Stromal cell of bone marrow (primary cell): Measurements from ENCODE around the gene BIRC7.

Experiments used
- DNase-seq: peaks from one replicate; pipeline ENCODE4 v3.0.0-alpha.2; 2012; ENCODE audit warnings: low read depth

BIRC7 gene

DNA sequence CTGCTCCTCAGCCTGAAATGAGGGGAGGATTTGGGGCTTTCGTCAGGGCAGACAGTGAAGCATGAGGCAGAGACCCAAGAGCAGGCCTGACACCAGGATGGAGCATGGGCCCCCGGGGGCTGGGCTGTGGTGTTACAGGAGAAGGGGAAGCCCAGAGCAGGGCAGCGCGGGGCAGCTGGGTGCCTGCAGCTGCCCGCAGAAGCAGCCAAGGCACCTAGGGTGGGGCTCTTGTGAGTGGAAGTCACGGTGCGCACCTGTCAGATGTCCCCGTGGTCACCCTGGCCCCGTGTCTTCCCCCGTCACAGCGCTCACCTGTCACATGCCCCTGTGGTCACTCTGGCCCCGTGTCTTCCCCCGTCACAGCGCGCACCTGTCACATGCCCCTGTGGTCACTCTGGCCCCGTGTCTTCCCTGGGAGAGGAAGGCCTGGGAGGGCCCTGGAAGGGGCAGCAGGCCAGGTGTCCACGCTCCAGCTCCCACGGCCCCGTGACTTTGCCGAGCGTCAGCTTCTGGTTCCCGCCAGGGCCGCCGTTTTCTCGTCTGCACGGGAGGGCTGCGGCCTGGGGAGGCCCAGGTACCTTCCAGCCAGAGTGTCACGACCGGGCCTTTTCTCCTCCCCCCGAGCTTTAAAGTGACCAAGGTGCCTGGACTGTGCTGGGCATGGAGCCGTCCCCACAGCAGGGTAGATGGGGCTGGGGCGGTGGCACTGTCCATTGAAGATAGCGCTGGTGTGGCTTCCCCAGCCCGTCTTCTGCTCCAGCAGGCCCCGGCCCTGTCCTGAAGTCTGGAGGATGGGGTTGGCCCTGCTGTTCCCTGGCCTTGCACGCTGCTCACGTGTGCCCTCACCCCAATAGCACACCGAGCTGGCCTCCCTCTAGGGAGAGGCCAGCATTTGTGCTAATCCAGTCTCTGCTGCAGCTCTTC lies 46.3 kb downstream of the BIRC7 start:
- no peak for DNase-seq

DNA sequence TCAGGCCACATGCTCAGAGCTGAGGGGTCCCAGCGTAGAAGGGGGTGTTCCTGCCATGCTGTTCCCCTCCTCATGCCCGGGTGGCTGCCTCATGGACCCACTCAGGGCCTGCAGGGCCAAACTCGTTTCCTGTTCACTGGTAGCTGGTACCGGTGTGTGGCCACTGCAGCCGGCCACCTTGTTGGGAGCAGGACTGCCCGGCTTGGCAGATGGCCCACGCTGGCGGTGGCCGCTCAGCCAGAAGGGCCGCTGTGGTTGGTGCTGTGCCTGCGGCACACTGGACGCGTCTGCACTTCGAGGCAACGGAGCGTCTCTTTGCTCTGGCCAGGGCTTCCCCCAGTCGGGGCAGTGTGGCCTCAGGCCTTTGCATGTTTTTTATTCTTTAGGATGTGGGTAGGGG lies 47.2 kb downstream of the BIRC7 start:
- DNase-seq: no peak

DNA sequence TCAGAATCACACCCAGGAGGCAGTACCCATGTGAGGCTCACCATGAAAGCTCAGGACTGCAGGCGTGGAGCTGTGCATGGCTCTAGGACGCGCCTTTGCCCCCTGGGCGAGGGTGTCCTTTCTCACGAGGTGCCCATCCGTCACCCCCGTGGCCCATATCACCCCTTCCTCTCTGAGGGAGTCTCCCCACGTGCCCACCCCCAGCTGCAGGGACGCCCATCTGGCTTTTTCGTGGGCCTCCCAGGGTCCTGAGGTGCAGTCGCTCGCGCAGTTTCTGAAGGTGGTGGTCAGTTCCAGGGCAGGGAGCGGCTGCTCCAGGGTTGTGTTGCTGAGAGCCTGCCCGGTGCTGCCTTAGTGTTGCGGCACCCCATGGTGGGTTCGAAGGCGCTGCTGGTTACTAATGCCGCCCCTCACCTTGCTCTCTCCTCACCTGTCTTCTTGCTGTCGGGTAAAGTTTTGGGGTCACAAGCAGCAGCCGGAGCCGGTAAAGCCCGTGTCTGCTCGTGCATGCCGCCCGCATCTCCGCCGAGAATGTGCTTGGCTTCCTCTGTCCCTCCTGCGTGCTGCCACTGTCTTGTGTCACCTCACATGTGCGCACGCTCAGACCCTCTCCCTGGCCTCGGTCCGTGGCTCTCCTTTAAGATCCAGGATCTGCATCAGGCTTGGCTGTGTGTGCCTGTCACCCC lies 47.8 kb downstream of the BIRC7 start:
- no peak for DNase-seq

DNA sequence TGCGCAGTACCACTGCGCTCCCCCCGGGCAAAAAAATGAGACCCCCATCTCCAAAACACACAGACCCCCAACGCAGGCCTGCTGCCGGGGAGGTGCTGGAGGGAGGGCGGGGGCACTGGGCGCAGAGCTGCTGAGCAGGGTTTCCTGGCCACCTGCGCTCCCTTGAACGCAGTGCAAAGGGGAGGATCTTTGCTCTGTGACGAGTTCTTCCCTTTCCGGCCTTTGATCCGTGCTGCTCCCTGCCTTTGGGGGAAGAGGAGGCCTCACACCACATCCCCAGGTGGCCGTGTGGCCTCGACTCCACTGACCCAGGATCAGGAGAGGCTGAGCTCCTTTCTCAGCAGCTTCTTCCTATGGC lies 48.4 kb downstream of the BIRC7 start:
- DNase-seq: no peak

DNA sequence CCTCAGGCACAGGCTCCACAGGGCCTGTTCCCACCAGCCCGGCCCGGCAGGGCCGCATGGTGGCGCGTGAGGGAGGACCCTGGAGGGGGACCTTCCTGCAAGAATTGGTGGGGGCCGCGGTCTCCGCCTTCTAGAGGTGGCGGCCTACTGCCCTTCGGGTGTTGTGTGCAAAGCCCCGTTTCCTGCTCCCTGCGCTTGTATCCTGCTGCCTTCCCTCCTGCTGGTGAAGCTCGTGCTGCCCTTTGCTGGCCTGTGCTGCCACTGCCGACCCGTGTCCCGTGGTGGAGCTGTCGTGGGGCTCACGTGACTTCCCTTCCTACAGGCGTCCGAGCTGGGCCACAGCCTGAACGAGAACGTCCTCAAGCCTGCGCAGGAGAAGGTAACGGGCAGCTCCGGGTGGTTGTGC lies 48.8 kb downstream of the BIRC7 start:
- DNase-seq: no peak

DNA sequence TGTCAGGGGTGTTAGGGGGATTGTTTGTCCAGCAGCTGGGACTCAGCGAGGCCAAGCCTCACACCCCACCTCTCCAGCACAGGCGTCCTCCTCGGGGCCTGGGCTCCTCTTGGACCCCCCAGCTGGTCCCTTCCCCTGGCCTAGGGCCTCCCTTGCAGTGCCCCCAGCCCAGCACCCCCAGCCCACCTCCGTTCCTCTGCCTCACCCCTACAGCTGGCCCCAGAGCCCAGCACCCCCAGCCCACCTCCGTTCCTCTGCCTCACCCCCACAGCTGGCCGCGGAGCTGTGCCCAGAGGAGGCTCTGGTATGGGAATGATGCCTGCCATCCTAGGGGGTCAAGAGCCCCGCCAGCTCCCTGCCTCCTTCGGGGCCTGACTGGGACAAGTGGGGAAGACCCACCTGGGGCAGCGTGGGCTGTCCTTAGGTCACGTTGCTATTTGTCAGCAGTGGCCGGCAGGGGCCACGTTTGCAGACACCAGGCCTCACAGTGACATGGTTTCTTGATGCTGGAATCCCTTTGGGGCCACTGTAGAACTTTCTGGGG lies 49.3 kb downstream of the BIRC7 start:
- no peak for DNase-seq

DNA sequence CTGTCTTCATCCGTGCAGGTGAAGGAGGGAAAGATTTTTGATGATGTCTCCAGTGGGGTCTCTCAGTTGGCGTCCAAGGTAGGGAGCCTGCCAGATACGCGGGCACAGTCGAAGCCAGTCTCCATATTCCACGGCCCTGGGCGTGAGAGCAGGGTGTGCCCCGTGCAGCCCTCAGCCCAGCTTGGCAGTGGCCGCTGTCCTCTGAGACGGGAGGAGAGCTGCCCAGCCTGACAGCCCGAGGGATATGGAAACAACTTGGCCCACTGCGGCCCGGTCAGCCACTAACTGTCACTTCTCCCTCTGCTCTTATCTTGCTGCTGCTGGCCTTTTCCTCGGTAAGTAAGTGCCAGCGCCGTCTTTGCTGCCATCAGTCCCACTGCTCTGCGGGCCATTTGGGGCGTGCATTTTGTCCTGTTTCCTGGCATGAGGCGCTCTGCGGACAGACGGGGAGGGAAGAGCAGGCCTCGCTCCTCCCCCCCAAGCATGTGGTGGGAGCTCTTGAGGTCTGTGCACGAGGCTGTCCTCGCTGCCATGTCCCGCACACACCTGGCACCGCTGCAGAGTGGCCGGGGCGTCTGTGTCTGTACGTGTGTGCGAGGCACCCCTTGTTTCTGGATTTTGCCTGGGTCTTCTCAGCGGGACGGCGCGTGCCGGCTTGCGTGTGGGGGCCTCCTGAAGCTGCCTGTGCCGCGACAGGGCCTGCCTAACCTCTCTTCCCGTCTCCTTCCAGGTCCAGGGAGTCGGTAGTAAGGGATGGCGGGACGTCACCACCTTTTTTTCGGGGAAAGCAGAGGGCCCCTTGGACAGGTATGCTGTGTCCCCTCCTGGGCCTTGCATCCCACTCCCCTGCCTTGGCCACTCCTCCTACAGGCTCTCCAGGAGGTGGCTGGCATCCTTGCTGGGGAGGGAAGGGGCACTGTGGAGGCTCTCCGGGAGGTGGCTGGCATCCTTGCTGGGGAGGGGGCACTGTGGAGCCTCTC lies 50.2 kb downstream of the BIRC7 start:
- DNase-seq: no peak

- no peak for DNase-seq
Observed at GRCh38 chr20:63286781-63287696, 51.3 kb downstream of the BIRC7 start.

DNA sequence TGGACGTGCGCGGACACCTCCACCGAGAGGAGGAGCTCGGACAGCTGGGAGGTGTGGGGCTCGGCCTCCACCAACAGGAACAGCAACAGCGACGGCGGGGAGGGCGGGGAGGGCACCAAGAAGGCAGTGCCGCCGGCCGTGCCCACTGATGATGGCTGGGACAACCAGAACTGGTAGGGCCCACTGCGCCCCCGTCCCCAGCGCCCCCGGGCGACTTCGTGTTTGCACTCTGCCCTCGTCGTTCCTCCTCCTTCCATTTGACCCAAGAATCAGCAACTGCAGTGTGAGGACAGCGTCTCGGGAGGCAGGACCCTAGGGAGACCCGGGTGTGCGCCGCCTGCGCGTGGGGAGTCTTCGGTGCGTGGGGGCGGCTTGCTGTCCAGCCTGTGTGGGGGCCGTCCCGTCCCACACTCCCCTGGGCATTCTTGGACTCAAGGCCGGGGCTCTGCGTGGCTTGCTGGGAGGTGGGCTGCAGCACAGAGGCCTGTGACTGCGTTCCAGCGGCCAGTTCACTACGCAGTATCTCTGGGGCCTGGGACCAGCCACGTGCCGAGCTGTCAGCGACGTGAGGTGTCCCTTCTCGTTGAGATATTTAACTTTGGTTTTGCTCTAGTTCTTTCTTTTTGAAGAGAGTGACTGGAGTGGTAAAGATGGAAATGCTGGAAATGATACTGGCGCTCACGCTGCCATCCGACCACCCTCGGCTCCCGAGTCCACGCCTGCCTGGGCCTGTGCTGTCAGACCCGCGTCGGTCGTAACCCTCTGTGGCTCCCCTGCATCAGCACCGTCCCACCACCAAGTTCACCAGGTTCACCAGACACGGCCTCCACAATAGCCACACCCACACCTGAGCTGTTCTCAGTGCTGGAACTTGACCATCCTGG lies 52.2 kb downstream of the BIRC7 start:
- DNase-seq: no peak

GRCh38 chr20:63288581-63289251 lies 53.0 kb downstream of the BIRC7 start:
- DNase-seq: no peak

DNA sequence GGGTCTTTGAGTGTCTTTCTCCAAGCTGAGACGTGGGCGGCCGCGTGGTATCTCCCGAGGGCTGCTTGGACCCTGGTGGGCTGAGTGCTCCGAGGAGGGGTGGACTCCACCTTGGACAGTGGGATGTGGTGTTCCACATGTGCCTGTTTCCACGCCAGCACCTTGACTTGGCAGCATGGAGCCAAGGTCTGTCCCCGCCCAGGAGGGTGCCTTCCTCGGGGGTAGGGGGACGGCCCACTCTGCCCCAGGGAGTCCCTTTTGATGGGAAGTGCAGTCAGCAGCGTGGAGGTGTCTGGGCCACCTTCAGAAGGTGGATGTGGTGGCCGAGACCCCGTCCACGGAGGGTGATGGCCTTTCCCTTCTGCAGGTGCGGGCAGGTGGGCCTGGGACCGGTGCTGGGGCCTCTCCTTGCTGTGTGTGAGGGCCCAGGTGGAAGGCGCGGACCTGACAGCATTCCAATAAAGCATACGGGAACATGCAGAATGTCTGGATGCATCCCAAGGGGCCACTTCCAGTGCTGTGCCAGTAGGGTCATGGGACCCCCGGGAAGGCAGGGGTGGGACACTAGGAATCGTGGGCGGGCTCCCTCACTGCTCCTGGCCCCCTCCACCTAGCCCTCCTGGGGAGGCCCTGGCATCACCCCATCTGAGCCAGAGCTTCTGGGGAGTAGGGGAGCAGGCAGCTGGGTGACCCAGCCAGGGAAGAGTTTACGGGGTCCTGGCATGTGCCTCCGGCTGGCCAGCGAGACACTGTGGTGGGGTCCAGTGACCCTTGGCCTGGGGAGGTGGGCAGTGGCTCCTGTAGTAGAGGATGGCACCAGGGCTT lies 53.8 kb downstream of the BIRC7 start:
- no peak for DNase-seq
